Spleen (tissue), 11 donors: ENCODE data around the gene SPEF2. TPM values are rescaled to one million over a fixed set of nuclear protein-coding genes. Genes with fewer than 3 reads are reported as not detected.

Experiments used
- DNase-seq: peaks from one replicate; pipeline ENCODE4 v3.0.0-alpha.2; 2020
- H3K27ac ChIP-seq, 8 donors: fragments of 200-600 bp; sonication (generic) in 7 of 8; 1 replicate in 4 of 8; 2 replicates in 4 of 8; pipeline versions ENCODE4 v1.5.0 to v1.8.0; 2016 to 2021; ENCODE audit warnings: inconsistent platforms in 4 of 8, mild to moderate bottlenecking in 4 of 8, moderate library complexity in 1 of 8
- H3K27me3 ChIP-seq, 7 donors: fragments of 200-600 bp; sonication (generic) in 6 of 7; replicated peaks in 1 of 7; 1 replicate in 4 of 7; 2 replicates in 3 of 7; pipeline versions ENCODE4 v1.5.0 to v1.8.0; 2016 to 2021; ENCODE audit warnings: inconsistent platforms in 3 of 7, mild to moderate bottlenecking in 1 of 7
- H3K36me3 ChIP-seq, 6 donors: fragments of 200-600 bp; sonication (generic) in 5 of 6; 1 replicate in 4 of 6; 2 replicates in 2 of 6; pipeline versions ENCODE4 v1.5.0 to v1.8.0; 2016 to 2021; ENCODE audit warnings: inconsistent platforms in 2 of 6
- H3K4me1 ChIP-seq, 6 donors: fragments of 200-600 bp; sonication (generic) in 5 of 6; 1 replicate in 3 of 6; 2 replicates in 3 of 6; pipeline versions ENCODE4 v1.5.0 to v1.8.0; 2016 to 2021; ENCODE audit warnings: inconsistent platforms in 3 of 6
- H3K4me3 ChIP-seq, 8 donors: fragments of 200-600 bp; sonication (generic) in 7 of 8; 1 replicate in 4 of 8; 2 replicates in 4 of 8; pipeline versions ENCODE4 v1.5.0 to v1.8.0; 2016 to 2021; ENCODE audit warnings: inconsistent platforms in 4 of 8, mild to moderate bottlenecking in 4 of 8, moderate library complexity in 2 of 8
- H3K9me3 ChIP-seq, 8 donors: fragments of 200-600 bp; sonication (generic) in 7 of 8; 1 replicate in 4 of 8; 2 replicates in 4 of 8; pipeline versions ENCODE4 v1.5.0 to v1.8.0; 2016 to 2021; ENCODE audit warnings: inconsistent platforms in 4 of 8
- POLR2A ChIP-seq, 3 donors: fragments of 450-650 bp; IDR thresholded peaks; one replicate each; pipeline ENCODE4 v1.5.1; 2017; ENCODE audit warnings: antibody characterized with exemption in 3 of 3, mild to moderate bottlenecking in 1 of 3
- POLR2AphosphoS5 ChIP-seq, 3 donors: sonication (generic); formaldehyde crosslinking; IDR thresholded peaks; one replicate each; pipeline ENCODE4 v1.5.1; 2017; ENCODE audit warnings: antibody characterized with exemption in 3 of 3
- WGBS, 5 donors: extraction: QIAGEN DNeasy Blood & Tissue Kit in 3 of 5; methylation state at CpG; one replicate each; pipeline versions ENCODE4 v1.1.5 to v1.1.7; 2013 to 2018; 5-methylcytosine and 5-hydroxymethylcytosine counted together
- intact Hi-C: fragments of 100-400 bp; cut with DNase I; formaldehyde crosslinking; loops from one replicate; pipeline ENCODE4 v1.15.0; 2023; ENCODE audit warnings: low total_unique reads
- polyA plus RNA-seq, 3 donors: library from polyadenylated mRNA; stranded (reverse); fragments of 200-250 nt; gene quantifications; one replicate each; pipeline ENCODE4 v1.2.1, GENCODE V29; 2013
- total RNA-seq, 7 donors: library from RNA; depleted of rRNA in 3 of 7; stranded (reverse); fragments of >200 nt in 3 of 7; fragmentation: NEBNext Ultra II Directional in 4 of 7; extraction: Animal tissue kit (Norgen Biotek cat#: 25700) in 4 of 7; gene quantifications; one replicate each; pipeline versions ENCODE4 v1.1.0 to v1.2.1, GENCODE V29; 2016 to 2021
- TF ChIP-seq, protein P1 (sequence below), 11 experiments: fragments of 200-600 bp in 7 of 11; fragments of 450-650 bp in 4 of 11; sonication (generic) in 4 of 11; IDR thresholded peaks in 8 of 11; conservative IDR thresholded peaks in 3 of 11; 1 replicate in 7 of 11; 2 replicates in 4 of 11; pipeline versions ENCODE4 v1.4.0 to v1.8.0; 2016 to 2021; ENCODE audit warnings: antibody characterized with exemption in 11 of 11, inconsistent platforms in 4 of 11, mild to moderate bottlenecking in 1 of 11
- donor health status: healthy with polysubstance abuse.
- donor health status: DM: no; HTN: no; CAD: no; lungs with moderate emphysema.
- donor health status: DM: no; HTN: no; CAD: no.
- donor health status: Bipolar disorder and iron deficiency.
- donor health status: healthy.
- donor health status: DM: no; HTN: no; CAD: no.
- donor health status: DM: yes; HTN: yes; CAD: no.

The SPEF2 gene
- total and polyA plus RNA-seq, 10 donors, result 1.7 to 22.6 (median 8.5) TPM

DNA sequence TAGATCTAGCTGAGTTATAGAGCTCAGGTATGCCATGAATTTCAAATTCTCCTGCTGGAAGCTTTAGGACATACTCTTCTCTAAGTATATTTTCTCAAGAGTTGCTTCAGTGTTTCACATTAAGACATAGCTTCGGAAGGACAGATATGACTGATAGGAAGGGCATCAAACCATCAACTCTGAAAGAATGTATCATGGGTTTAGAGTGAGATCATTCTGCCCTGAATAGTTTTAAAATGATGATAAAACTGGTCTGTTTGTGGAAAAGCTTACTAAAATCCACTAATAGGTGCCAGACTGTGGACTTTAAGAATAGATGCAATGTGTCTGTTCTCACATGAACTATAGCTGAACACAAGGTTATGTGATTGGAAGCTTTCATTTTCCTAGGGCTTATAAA, 8.4 kb downstream of the SPEF2 start:
- no peak for DNase-seq
- Histone ChIP-seq H3K27ac (no peak overlapping the region), H3K4me3 (no peak overlapping the region), H3K36me3 (peaks cover 0 to 28% (median 2%) of the 10 kb centered on the region in 6 donors), H3K9me3 (peaks cover 0 to 6% (median 0%) of the 10 kb centered on the region in 8 donors), H3K27me3 (no peaks in the 10 kb centered on the region), H3K4me1 (no peaks in the 10 kb centered on the region)
- intact Hi-C loops, result no loop called here
- TF ChIP-seq POLR2A (IDR thresholded peaks at IDR 0.05) (no peak), POLR2AphosphoS5 (IDR thresholded peaks at IDR 0.05) (no peak)
- TF ChIP-seq, protein P1, sequence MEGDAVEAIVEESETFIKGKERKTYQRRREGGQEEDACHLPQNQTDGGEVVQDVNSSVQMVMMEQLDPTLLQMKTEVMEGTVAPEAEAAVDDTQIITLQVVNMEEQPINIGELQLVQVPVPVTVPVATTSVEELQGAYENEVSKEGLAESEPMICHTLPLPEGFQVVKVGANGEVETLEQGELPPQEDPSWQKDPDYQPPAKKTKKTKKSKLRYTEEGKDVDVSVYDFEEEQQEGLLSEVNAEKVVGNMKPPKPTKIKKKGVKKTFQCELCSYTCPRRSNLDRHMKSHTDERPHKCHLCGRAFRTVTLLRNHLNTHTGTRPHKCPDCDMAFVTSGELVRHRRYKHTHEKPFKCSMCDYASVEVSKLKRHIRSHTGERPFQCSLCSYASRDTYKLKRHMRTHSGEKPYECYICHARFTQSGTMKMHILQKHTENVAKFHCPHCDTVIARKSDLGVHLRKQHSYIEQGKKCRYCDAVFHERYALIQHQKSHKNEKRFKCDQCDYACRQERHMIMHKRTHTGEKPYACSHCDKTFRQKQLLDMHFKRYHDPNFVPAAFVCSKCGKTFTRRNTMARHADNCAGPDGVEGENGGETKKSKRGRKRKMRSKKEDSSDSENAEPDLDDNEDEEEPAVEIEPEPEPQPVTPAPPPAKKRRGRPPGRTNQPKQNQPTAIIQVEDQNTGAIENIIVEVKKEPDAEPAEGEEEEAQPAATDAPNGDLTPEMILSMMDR (IDR thresholded peaks at IDR 0.05 in 8 of 11, conservative IDR thresholded peaks at IDR 0.05 in 3 of 11), result no peak
- WGBS, 5 donors, result 73 to 90% (median 84%) methylated on average over 1 of the region's 1 CpG

DNA sequence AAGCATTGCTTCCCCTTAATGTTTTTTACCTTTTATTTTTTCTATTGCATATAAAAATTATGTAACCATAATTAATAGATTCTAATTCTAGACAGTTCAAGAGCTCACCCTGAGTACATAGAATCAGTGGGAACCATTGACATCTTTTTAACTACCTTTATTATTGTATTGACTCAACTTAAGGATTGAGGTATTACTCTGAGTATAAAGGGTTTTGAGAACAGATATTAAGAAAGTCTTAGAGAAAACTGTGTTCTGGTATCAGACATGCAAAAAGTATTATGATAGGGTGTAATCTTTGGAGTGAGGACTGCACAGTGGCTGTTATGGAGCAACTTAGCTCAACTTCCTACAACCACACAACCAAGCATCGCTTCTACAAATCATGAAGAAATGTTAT, 8.9 kb downstream of the SPEF2 start:
- H3K36me3 ChIP-seq, result peaks cover 0 to 32% (median 2%) of the 10 kb centered on the region in 6 donors
- H3K27ac ChIP-seq, result no peak overlapping the region
- TF ChIP-seq, protein P1 (IDR thresholded peaks at IDR 0.05 in 8 of 11, conservative IDR thresholded peaks at IDR 0.05 in 3 of 11), result no peak
- no peak for TF ChIP-seq POLR2A (IDR thresholded peaks at IDR 0.05)
- TF ChIP-seq POLR2AphosphoS5 (IDR thresholded peaks at IDR 0.05), result no peak
- 29 to 88% (median 77%) methylated on average over 1 of the region's 1 CpG for WGBS, 5 donors
- DNase-seq, result no peak
- H3K9me3 ChIP-seq, result peaks cover 0 to 10% (median 0%) of the 10 kb centered on the region in 8 donors
- no peak overlapping the region for H3K4me3 ChIP-seq
- intact Hi-C loops, result no loop called here
- no peaks in the 10 kb centered on the region for H3K4me1 ChIP-seq
- H3K27me3 ChIP-seq, result no peaks in the 10 kb centered on the region

GRCh38 chr5:35634326-35634725, 16.7 kb downstream of the SPEF2 start:
- Histone ChIP-seq H3K4me1 (no peaks in the 10 kb centered on the region), H3K36me3 (peaks cover 0 to 37% (median 6%) of the 10 kb centered on the region in 6 donors), H3K4me3 (no peak overlapping the region), H3K27ac (no peak overlapping the region), H3K27me3 (no peaks in the 10 kb centered on the region), H3K9me3 (peaks cover 0 to 41% (median 36%) of the 10 kb centered on the region in 8 donors)
- DNase-seq, result no peak
- intact Hi-C loops, result no loop called here
- TF ChIP-seq POLR2A (IDR thresholded peaks at IDR 0.05) (no peak), POLR2AphosphoS5 (IDR thresholded peaks at IDR 0.05) (no peak)
- TF ChIP-seq, protein P1 (IDR thresholded peaks at IDR 0.05 in 8 of 11, conservative IDR thresholded peaks at IDR 0.05 in 3 of 11), result no peak

GRCh38 chr5:35640623-35641022, 23.0 kb downstream of the SPEF2 start:
- no peak for TF ChIP-seq POLR2A (IDR thresholded peaks at IDR 0.05)
- TF ChIP-seq, protein P1 (IDR thresholded peaks at IDR 0.05 in 8 of 11, conservative IDR thresholded peaks at IDR 0.05 in 3 of 11), result no peak
- TF ChIP-seq POLR2AphosphoS5 (IDR thresholded peaks at IDR 0.05), result no peak
- Histone ChIP-seq H3K36me3 (peaks cover 0 to 14% (median 3%) of the 10 kb centered on the region in 6 donors), H3K27ac (no peak overlapping the region), H3K4me3 (no peak overlapping the region), H3K27me3 (no peaks in the 10 kb centered on the region), H3K4me1 (no peaks in the 10 kb centered on the region), H3K9me3 (no peaks in the 10 kb centered on the region)
- WGBS, 5 donors, result 69 to 92% (median 83%) methylated on average over 4 of the region's 4 CpGs
- intact Hi-C loops, result no loop called here
- no peak for DNase-seq
